GM12872 (cell line): ENCODE data around the gene SLC25A22.

Source experiments
- TF ChIP-seq, protein P1 (sequence below): IDR thresholded peaks from 3 replicates; pipeline ENCODE4 v1.5.1; 2011; ENCODE audit warnings: low read depth, mild to moderate bottlenecking, low read length, moderate library complexity; ENCODE audit not compliant: insufficient read depth

The SLC25A22 gene

DNA sequence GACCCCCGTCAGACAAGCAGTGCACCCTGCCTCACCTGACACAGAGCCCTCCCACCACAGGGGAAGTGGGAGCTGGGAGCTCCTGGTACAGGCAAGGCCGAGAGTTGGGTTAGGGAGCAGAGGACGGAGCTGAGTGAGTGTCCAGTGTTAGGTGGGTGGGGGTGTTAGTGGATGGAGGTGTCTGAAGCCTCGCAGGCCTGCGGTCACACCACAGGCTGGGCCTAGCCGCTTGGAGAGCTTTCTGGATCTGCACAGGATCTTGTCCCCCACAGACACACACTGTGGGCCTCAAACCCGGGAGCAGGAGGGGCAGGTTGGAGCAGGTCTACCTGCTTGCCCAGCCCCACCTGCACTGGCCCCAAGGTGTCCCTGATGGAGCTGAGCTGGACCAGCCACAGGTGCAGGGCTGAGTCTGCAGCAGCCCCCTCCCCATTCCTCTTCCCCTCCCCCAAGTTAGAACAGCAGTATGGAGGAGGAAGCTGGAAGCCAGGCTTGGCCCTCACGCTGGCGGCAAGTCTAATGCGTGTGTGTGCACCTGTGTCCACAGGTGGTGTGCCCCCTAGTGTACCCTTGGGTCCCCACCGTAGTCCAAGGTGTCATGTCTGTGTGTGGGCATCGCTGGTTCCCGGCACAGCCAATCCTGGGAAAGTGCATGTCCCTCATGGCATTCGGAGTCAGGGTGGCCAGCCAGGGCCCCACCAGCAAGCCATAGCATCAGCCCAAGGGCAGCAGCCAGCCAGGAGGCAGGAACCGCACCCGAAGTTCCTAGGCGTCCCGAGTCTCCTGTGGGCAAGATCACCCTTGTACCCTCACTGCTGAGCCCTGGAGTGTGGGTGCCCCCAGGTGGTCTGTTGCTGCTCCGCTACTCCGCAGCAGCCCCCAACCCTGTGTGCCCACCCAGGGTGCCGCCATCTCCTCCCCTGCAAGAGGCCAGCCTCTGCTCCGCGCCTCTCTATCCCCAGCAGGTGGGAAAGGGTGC is 18.8 kb downstream of the SLC25A22 start:
- TF ChIP-seq, protein P1, sequence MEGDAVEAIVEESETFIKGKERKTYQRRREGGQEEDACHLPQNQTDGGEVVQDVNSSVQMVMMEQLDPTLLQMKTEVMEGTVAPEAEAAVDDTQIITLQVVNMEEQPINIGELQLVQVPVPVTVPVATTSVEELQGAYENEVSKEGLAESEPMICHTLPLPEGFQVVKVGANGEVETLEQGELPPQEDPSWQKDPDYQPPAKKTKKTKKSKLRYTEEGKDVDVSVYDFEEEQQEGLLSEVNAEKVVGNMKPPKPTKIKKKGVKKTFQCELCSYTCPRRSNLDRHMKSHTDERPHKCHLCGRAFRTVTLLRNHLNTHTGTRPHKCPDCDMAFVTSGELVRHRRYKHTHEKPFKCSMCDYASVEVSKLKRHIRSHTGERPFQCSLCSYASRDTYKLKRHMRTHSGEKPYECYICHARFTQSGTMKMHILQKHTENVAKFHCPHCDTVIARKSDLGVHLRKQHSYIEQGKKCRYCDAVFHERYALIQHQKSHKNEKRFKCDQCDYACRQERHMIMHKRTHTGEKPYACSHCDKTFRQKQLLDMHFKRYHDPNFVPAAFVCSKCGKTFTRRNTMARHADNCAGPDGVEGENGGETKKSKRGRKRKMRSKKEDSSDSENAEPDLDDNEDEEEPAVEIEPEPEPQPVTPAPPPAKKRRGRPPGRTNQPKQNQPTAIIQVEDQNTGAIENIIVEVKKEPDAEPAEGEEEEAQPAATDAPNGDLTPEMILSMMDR: no peak

DNA sequence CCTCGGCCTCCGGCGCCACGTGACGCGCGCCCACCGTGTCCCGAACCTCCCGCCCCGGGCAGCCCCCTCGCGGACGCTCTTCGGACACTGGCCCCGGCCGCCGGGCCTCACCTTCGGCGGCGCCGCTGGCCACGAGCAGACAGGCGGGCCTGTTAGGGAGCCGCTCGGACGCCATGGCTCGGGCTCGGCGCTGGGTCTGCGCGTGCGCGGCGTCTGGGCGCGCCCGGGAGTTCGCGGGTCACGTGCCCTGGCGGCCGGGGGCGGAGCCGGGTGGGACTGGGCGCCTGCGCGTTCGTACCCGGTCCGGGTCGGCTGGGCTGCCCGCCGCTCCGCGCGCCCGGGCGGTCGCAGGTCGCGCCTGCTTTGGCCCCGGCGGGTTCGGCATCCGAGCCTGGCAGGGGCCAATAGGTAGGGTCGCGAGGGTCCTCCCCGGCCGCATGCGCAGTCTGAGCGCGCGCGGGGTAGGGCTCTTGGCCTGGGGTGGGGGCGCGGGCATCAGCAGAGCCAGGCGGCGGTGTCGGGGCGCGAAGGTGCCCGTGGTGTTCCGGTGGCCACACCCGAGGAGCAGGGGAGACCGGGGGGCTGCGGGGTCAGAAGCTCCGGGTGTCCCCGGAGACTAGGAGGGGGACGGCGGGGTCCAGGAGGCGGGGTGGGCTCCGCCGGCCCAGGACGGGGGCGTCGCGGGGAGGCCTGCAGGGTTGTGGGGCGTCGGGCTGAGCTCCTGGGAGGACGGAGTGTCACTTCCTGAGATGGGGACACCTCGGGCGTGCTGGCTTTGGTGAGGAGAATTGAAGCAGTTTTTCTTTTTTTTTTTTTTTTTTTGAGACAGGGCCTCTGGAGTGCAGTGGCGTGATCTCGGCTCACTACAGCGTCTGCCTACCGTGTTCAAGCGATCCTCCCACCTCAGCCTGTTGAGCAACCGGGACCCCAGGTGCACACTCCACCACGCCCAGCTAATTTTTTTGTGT is 20.5 kb downstream of the SLC25A22 start, which contains the start of gene GATD1:
Gene GATD1 (minus strand): TSS at position 200 of the 968 bp plus-strand sequence. CDS start 25 bp downstream, at position 175.
- TF ChIP-seq, protein P1: peak; percentile 13; the same call in 1 of the 3 replicates

DNA sequence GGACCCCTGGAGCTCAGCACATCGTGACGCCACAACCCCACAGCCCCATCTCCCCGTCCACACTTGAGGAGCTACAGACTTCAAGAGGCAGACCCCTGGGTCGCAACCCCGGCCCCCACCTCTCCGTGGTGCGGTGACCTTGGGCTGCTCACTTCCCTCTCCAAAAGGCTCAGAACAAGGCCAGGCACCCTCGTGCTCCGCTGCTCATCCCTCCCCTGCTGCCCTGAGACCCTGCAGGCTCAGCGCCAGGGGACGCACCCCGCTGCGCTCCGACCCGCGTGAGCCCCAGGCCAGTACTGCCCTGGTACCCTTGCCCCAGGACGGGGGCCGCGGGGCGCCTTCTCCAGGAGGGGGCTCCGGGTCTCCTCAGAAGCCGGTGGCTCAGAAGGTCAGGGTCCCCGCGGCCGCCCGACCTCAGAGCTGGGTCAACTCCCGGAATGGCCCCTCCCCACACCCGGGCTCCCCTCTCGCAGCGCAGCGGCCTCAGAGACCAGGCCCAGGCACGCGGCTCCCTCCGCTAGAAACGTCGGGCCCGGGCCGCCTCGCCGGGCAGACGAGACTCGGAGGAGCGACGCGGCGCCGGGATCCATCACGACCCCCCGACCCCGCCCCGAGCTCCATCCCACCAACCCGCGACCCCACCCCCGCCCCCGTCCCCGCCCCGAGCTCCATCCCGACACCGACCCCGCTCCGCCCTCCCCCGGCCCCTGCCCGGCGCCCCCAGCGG is 21.4 kb downstream of the SLC25A22 start:
- TF ChIP-seq, protein P1: no peak; the same call in 2 of the 3 replicates

DNA sequence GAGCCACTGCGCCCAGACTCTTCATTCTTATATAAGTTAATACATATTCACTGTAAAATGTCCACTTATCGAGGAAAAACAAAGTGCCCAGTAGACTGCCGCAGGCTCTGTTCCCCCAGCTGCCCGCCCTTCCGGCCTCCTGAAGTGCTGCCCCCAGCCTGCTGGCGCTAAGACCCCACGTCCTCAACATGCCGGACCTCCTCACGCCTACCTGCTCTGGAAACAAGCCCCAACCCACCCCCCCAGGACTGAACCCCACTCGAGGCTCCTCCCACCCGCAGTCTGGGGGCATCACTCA is 21.9 kb downstream of the SLC25A22 start:
- TF ChIP-seq, protein P1: no peak

DNA sequence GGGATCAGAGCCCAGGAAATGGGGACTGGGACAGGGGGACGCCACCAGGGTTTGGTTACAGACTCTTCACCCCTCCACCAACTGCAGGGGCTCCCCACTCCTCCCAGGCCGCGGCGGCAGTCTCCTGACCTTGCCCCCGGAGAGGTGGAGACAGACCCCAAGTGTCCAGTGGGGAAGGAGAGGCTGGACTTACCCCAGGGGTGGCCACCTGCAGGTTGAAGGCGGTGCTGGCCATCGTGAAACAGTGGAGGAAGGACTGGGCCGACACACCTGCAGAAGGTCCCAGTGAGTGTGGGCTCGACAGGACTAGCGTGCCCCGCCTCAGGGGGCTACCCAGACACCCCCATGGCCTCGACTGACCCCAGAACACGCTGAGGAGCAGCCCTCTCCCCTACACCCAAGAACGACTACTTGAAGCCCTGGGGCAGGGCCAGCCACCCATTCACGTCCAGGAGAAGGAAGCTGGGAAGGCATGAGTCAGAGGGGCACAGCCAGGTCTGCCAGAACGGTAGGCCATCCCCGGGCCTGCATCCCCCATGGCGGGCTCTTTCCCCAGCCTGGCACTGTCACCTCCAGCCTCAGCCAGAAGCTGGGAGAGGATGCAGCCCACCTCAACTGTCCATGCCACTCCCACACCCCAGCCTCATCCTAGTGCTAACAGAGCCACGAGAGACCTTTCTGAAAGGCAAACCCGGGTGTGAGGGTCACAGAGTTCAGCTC is 23.0 kb downstream of the SLC25A22 start:
- TF ChIP-seq, protein P1: no peak

DNA sequence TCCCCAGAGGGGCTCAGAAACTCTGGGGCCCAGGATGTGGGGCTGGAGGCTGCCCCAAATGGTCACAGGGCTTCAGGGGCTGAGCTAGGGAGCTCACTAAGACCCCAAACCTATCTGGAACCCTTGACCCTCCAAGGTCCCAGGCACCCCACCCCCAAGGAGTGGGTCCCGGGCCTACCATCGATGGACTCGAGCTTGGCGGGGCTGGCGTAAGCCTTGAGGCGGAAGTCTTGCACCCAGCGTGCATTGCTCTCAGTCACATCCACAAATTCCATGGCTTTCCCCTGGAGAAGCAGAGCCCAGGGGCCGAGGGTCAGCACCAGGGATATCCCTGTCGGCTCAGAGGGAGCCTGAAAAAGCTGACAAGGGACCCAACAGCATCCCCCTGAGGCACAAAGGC is 24.3 kb downstream of the SLC25A22 start:
- TF ChIP-seq, protein P1: no peak
